ENCODE measurements around the gene SKAP2. TPM values are rescaled to one million over a fixed set of nuclear protein-coding genes. Genes with fewer than 3 reads are reported as not detected.

The SKAP2 gene
- total and polyA plus RNA-seq, 2 experiments from 2014 or later, result 2.5 to 4.4 TPM

- TF ChIP-seq ZNF462 (CRISPR knock-in tag; IDR thresholded peaks at IDR 0.05) (no peak), ZNF331 (CRISPR knock-in tag; IDR thresholded peaks at IDR 0.05; ENCODE audit: low read depth) (no peak), ZNF114 (CRISPR knock-in tag; IDR thresholded peaks at IDR 0.05) (no peak), POLR2AphosphoS5 (IDR thresholded peaks at IDR 0.05; ENCODE audit: low read depth) (no peak)
These were observed 71.8 kb downstream of the SKAP2 start (continued) for GRCh38 chr7:26792576-26792975.

GRCh38 chr7:26792006-26792405 is 72.4 kb downstream of the SKAP2 start:
- Mint-ChIP-seq H3K4me3 (no peak overlapping the region), H3K9me3 (no peaks in the 10 kb centered on the region), H3K4me1 (peaks cover 7% of the 10 kb centered on the region; the same call in 2 of the 3 replicates), H3K27ac (no peak overlapping the region), H3K27me3 (ENCODE audit: insufficient read depth, low read depth, poor library complexity) (no peaks in the 10 kb centered on the region), H3K36me3 (ENCODE audit: low read depth) (no peaks in the 10 kb centered on the region)
- Histone ChIP-seq H2AFZ (no peak overlapping the region), H3K36me3 (ENCODE audit: insufficient read depth) (no peaks in the 10 kb centered on the region), H3K27me3 (ENCODE audit: insufficient read depth) (no peaks in the 10 kb centered on the region), H4K20me1 (replicated peaks; ENCODE audit: insufficient read depth) (no peaks in the 10 kb centered on the region), H3K4me2 (no peak overlapping the region), H3K4me1 (ENCODE audit: insufficient read depth) (0 out of 2 replicates have a peak, but pooled peaks cover 3% of the 10 kb centered on the region), H3K79me2 (replicated peaks; ENCODE audit: insufficient read depth) (no peaks in the 10 kb centered on the region), H3F3A (replicated peaks; ENCODE audit: low read depth) (no peaks in the 10 kb centered on the region), H3K9me2 (ENCODE audit: insufficient read depth) (no peaks in the 10 kb centered on the region), H3K4me3 (no peak overlapping the region), H3K27ac (ENCODE audit: low read depth) (no peak overlapping the region)
- no peak for ATAC-seq
- DNase-seq (ENCODE audit: low spot score), result no peak
- TF ChIP-seq CREB1 (CRISPR knock-in tag; IDR thresholded peaks at IDR 0.05; ENCODE audit: low read depth) (no peak), CTCF (conservative IDR thresholded peaks at IDR 0.05; ENCODE audit: low read depth in 2 of 2) (no peak), JUNB (IDR thresholded peaks at IDR 0.05; ENCODE audit: unreplicated experiment) (no peak), REST (IDR thresholded peaks at IDR 0.05; ENCODE audit: unreplicated experiment) (no peak), STAT1 (IDR thresholded peaks at IDR 0.05; ENCODE audit: unreplicated experiment) (no peak)

All from GM23338 (cell line).